Measurements from ENCODE around the gene MAGEA4.

GRCh38 chrX:151912221-151912620, 468 bp upstream of the MAGEA4 start:
- TF ChIP-seq POLR2AphosphoS5 (IDR thresholded peaks at IDR 0.05; ENCODE audit: low read depth, low read length), result no peak
- no peak for TF ChIP-seq POLR2A (IDR thresholded peaks at IDR 0.05; ENCODE audit: control extremely low read depth in 1 of 2, low read depth in 2 of 2, low read length in 2 of 2)
- no peak for TF ChIP-seq EZH2 (IDR thresholded peaks at IDR 0.05; ENCODE audit: low read depth, low read length, severe bottlenecking)
- TF ChIP-seq CTCF (IDR thresholded peaks at IDR 0.05; ENCODE audit: control extremely low read depth in 1 of 3, insufficient read depth in 1 of 3, low read depth in 1 of 3, low read length in 3 of 3), result no peak
